GM12801 (cell line): ENCODE measurements around the gene RFX4.

ENCODE experiments used
- CTCF ChIP-seq: IDR thresholded peaks from one replicate; pipeline ENCODE4 v1.5.1; 2011; ENCODE audit warnings: control low read depth; ENCODE audit not compliant: insufficient read length; ENCODE audit errors: extremely low read depth

The RFX4 gene

GRCh38 chr12:106580671-106581508, 1.9 kb upstream of the RFX4 start:
- TF ChIP-seq CTCF: no peak

- TF ChIP-seq CTCF: no peak
These were observed 1.1 kb upstream of the RFX4 start for GRCh38 chr12:106581543-106582248.

DNA sequence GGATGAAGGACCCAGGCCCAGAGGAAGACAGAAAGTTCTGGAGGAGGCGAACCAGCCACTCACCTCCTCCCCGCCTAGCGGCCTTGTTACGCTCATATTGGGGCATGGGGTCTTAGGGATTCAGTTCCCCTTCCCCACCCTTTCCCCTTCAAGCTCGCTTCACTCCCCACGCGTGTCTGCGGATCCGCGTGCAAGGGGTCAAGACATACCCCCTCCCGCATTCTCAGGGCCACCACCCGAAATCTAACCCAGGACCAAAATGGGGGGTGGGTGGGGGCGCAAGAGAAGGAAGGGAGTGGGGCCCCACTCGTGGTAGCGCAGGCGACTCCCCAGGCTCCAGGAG, 584 bp upstream of the RFX4 start:
- no peak for TF ChIP-seq CTCF

- TF ChIP-seq CTCF: no peak
These were observed 669 bp downstream of the RFX4 start for GRCh38 chr12:106583242-106584103.

DNA sequence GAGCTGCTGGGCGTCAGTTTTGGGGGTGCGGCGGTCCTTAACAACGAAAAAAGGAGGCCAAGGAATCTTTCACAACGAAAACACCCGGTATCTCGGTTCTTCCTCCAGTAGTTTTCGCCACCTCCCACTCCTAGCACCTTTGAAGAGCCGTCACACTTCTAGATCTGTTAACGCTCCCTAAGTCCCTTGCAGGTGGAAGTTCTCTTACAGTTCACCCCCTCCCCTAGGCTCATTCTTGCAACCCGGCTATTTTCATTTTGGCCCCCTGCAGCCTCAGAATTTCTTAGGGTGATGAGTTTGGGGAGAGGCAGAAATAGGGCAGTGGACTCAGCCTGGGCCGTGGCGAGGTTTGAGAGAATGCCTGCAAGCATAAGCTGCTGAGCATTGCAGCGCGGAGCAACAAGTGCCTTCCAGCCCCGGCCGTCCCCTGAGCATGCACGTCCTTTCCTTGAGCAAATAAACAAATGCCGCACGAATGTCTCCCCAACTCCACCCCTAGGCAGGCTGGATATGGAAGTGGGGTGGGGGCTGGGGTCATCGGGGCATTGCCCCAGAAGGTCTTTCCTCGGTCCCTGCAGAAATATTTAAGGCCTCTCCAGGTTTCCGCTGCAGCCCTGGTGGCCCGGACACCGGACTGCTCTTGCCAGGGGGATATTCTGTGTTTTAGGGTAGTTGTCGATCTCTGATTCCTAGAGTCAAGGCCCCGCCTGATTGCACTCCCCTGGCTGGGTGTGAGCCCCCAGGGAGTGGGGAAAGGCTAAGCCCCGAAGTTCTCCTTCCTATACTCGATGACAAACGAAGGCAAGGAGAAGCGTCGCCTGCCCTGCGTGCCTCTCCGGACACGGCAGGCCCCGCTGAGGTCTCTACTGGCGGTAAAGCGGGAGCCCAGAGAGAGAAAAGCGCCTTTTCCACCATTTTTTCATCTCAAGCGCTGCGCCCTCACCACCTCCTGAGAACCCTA, 1.6 kb downstream of the RFX4 start:
- no peak for TF ChIP-seq CTCF

DNA sequence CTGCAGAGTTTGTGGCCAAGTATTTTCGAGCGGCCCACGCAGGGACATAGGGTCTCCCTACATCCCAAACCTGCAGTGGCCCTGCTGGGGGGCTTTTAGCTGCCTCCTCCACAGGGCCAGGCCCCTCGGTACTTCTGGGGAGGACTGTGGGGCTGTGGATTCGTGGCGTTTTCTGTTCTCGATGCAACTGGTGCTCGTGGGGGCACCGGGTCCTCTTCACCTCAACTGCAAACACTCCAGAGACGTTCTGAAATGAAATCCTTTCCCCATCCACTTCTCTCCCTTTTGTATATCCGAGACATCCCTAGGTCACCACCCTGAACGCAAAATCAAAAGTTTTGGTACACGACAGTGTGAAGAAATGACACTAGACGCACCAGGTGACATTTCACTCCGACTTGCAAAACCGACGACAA, 2.3 kb downstream of the RFX4 start:
- no peak for TF ChIP-seq CTCF
